K562 (cell line): ENCODE results near the gene TEFM. TPM values are rescaled to one million over a fixed set of nuclear protein-coding genes. Genes with fewer than 3 reads are reported as not detected.

ENCODE experiments used
- BRD4 ChIP-seq: fragments of 200-600 bp; sonication (generic); IDR thresholded peaks from 2 replicates; pipeline ENCODE4 v1.6.1; 2017; ENCODE audit warnings: inconsistent platforms
- CGGBP1 ChIP-seq: fragments of 250-450 bp; sonication (Bioruptor Pico); IDR thresholded peaks from 2 replicates; pipeline ENCODE4 v1.9.0; 2021; ENCODE audit warnings: mild to moderate bottlenecking
- DPF2 ChIP-seq: fragments of 450-650 bp; IDR thresholded peaks from 2 replicates; pipeline ENCODE4 v1.6.1; 2016
- HMGN3 ChIP-seq: IDR thresholded peaks from 2 replicates; pipeline ENCODE4 v1.6.1; 2011; ENCODE audit warnings: borderline replicate concordance, low read depth, mild to moderate bottlenecking, mixed read lengths, low read length; ENCODE audit not compliant: insufficient read length; ENCODE audit errors: extremely low read depth
- HNRNPH1 ChIP-seq: fragments of 200-400 bp; formaldehyde crosslinking; optimal IDR thresholded peaks from 2 replicates; pipeline ENCODE3; 2017; ENCODE audit warnings: low read depth, mild to moderate bottlenecking, low read length, moderate library complexity
- L3MBTL2 ChIP-seq: fragments of 450-650 bp; IDR thresholded peaks from 2 replicates; pipeline ENCODE4 v1.6.1; 2016; ENCODE audit warnings: mild to moderate bottlenecking, moderate library complexity
- MEF2A ChIP-seq: IDR thresholded peaks from 2 replicates; pipeline ENCODE4 v1.6.1; 2011; ENCODE audit warnings: low read depth, mild to moderate bottlenecking, low read length, moderate library complexity; ENCODE audit not compliant: control insufficient read depth
- MLLT1 ChIP-seq, 2 experiments: fragments of 450-650 bp; IDR thresholded peaks; 2 replicates each; pipeline ENCODE4 v1.6.1; 2016
- NFRKB ChIP-seq: fragments of 450-650 bp; IDR thresholded peaks from 2 replicates; pipeline ENCODE4 v1.6.1; 2016; ENCODE audit warnings: low read depth
- SMARCE1 ChIP-seq: fragments of 450-650 bp; IDR thresholded peaks from 2 replicates; pipeline ENCODE4 v1.7.1; 2016; ENCODE audit warnings: mild to moderate bottlenecking
- TAF9B ChIP-seq: fragments of 450-650 bp; IDR thresholded peaks from 2 replicates; pipeline ENCODE4 v1.6.1; 2018; ENCODE audit warnings: mild to moderate bottlenecking; ENCODE audit not compliant: partially characterized antibody
- ZBTB40 ChIP-seq, 2 experiments: fragments of 450-650 bp in 1 of 2; sonication (generic) in 1 of 2; formaldehyde crosslinking in 1 of 2; IDR thresholded peaks; 2 replicates each; pipeline versions ENCODE4 v1.7.1 to v1.9.0; 2016 to 2022; ENCODE audit warnings: inconsistent platforms in 1 of 2, mild to moderate bottlenecking in 1 of 2, missing genetic modification reagents in 1 of 2
- polyA plus RNA-seq, 8 experiments: library from polyadenylated mRNA; depleted of rRNA in 4 of 8; stranded (reverse) in 5 of 8; unstranded in 3 of 8; fragments of >200 nt; fragmentation: Nextera tagmentation in 2 of 8; fragmentation: Illumina TruSeq in 1 of 8; extraction: Ambion mirVana in 2 of 8; extraction: Trizol in 1 of 8; gene quantifications; 2 replicates each; pipeline versions ENCODE4 v1.2.1 to v1.2.3, GENCODE V29; 2011 to 2014; ENCODE audit warnings: inconsistent platforms in 1 of 8, missing spikeins in 1 of 8
- total RNA-seq, 7 experiments: library from RNA; depleted of rRNA in 6 of 7; stranded (reverse); fragments of >200 nt in 6 of 7; fragmentation: Illumina TruSeq in 2 of 7; extraction: Trizol in 2 of 7; gene quantifications; 2 replicates each; pipeline versions ENCODE4 v1.2.1 to v1.2.3, GENCODE V29; 2011 to 2021; ENCODE audit warnings: low replicate concordance in 1 of 7
- TF ChIP-seq, protein P1 (sequence below): sonication (generic); formaldehyde crosslinking; IDR thresholded peaks from 2 replicates; pipeline ENCODE4 v1.8.0; 2022; ENCODE audit warnings: mild to moderate bottlenecking, missing genetic modification reagents
- TF ChIP-seq, protein P2 (sequence below): fragments of 450-650 bp; formaldehyde crosslinking; conservative IDR thresholded peaks from 2 replicates; pipeline ENCODE4 v1.4.0; 2022; ENCODE audit warnings: mild to moderate bottlenecking, missing genetic modification characterization

Gene TEFM
- total and polyA plus RNA-seq, 9 of the 15 experiments (the other 6 are each of a cell fraction or from before 2014, with no cell fraction given) = 12.5 to 60.3 (median 23.3) TPM

DNA sequence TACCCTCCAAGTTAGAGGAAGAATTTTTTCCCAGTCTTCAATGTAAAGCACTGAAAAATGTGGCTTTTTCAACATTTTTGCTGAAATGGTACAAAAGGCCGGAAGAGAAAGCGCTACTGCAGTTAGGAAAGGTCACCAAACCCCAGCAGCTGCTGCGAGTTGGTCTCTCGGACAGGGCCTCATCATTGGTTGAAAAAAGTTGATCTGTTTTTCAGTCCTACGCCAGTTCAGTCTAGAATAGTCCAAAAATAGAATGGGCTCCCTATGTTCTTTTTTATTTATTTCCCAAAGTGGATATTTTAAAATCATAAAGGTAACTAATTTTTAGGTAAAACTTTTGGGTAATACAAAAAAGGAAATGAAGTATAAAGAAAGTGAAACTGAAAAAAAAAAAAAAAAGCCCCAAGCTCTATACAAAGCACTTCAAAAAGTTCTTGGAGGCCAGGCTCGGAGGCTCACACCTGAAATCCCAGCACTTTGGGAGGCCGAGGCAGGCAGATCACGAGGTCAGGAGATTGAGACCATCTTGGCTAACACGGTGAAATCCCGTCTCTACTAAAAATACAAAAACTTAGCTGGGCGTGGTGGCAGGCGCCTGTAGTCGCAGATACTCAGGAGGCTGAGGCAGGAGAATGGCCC, 33.1 kb upstream of the TEFM start (continued):
- TF ChIP-seq ZBTB40 (IDR thresholded peaks at IDR 0.05) (0 out of 2 replicates have a peak, but pooled peaks have one; percentile 31), ZBTB40 (CRISPR knock-in tag; IDR thresholded peaks at IDR 0.05) (no peak), TAF9B (no peak), BRD4 (no peak), SMARCE1 (no peak), NFRKB (0 out of 2 replicates have a peak, but pooled peaks have one; percentile 28), HMGN3 (no peak), MEF2A (peak; percentile 54; the same call in 1 of the 2 replicates), MLLT1 (IDR thresholded peaks at IDR 0.05) (no peak), CGGBP1 (CRISPR knock-in tag) (no peak), HNRNPH1 (no peak), DPF2 (0 out of 2 replicates have a peak, but pooled peaks have one; percentile 12), L3MBTL2 (peak; percentile 34; the same call in 1 of the 2 replicates)
- TF ChIP-seq, protein P1, sequence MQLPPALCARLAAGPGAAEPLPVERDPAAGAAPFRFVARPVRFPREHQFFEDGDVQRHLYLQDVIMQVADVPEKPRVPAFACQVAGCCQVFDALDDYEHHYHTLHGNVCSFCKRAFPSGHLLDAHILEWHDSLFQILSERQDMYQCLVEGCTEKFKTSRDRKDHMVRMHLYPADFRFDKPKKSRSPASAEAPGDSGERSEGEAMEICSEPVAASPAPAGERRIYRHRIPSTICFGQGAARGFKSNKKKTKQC (CRISPR knock-in tag) = no peak
- TF ChIP-seq, protein P2, sequence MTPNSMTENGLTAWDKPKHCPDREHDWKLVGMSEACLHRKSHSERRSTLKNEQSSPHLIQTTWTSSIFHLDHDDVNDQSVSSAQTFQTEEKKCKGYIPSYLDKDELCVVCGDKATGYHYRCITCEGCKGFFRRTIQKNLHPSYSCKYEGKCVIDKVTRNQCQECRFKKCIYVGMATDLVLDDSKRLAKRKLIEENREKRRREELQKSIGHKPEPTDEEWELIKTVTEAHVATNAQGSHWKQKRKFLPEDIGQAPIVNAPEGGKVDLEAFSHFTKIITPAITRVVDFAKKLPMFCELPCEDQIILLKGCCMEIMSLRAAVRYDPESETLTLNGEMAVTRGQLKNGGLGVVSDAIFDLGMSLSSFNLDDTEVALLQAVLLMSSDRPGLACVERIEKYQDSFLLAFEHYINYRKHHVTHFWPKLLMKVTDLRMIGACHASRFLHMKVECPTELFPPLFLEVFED = no peak
